Inflammatory macrophage (primary cell): ENCODE results near the gene CEACAM4.
"Not testable (repeated sequence)": the region's sequence is repeated elsewhere in the genome, so short reads cannot be mapped to it uniquely, and the experiment has no call there.

Experiments
- DNase-seq, 2 donors: peaks; one replicate each; pipeline ENCODE4 v3.0.0-alpha.2; 2020 to 2022
- total RNA-seq, 18 experiments: gene quantifications; one replicate each; lab custom pipeline; 2026; ENCODE audit warnings: mixed read lengths in 6 of 18, inconsistent platforms in 2 of 18; lab: John Stamatoyannopoulos, UW

The CEACAM4 gene
- 0.11 to 5.6 (median 0.37) reads per million in 18 experiments for total RNA-seq

GRCh38 chr19:41626877-41627276, at the start of gene CEACAM4:
CEACAM4 (minus strand) TSS chr19:41627074; CDS start chr19:41626963, 111 bp downstream.
- DNase-seq: peak; percentile 68 to 81

DNA sequence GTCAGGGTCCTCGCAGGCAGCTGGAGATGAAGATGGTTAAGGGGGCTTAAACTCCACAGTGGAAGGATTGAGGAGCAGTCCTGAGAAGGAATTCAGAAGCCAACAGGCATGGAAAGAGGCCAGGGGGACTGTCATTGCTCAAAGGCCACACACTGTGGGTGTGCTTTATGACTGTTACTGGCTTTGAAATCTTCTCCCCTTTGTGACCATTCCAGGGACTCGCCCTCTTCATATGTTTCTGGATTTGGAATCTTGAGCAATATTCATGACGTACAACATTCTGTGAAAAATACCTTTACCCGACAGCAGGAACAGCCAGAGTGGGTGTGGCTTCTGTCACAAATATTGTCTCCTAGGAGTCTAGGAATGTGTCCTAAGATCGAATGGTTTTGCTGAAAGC, 44.6 kb upstream of the CEACAM4 start:
- no peak for DNase-seq

DNA sequence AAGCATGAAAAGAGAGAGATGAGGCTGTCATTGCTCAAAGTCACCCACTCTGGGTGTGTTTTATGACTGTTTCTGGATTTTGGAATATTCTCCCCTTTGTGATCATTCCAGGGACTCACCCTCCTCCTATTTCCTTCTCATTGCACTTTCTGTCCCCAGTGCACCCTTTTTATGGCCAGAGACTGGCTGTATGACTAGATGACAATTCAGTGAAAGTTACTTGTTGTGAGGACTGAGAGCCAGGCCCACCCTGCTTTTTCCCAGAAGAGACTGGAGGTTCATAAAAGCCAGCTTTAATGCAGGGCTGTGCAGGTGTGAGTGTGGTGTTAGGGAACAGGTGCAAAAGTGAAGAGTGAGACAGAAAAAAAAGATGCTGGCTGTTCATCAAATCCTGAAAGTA, 43.9 kb upstream of the CEACAM4 start:
- no peak for DNase-seq

GRCh38 chr19:41668315-41668714, 41.4 kb upstream of the CEACAM4 start:
- DNase-seq: no peak

- no peak for DNase-seq
These were observed 39.2 kb upstream of the CEACAM4 start for GRCh38 chr19:41666075-41666474.

GRCh38 chr19:41657157-41657556, 30.3 kb upstream of the CEACAM4 start:
- no peak for DNase-seq

DNA sequence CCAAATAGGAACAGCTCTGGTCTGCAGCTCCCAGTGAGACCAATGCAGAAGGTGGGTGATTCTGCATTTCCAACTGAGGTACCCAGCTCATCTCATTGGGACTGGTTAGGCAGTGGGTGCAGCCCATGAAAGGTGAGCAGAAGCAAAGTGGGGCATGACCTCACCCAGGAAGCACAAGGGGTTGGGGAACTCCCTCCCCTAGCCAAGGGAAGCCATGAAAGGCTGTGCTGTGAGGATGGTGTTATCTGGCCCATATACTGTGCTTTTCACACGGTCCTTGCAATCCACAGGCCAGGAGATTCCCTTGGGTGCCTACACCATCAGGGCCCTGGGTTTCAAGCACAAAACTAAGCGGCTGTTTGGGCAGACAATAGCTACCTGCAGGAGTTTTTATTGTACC, 29.9 kb upstream of the CEACAM4 start:
- DNase-seq: not testable (repeated sequence)

DNA sequence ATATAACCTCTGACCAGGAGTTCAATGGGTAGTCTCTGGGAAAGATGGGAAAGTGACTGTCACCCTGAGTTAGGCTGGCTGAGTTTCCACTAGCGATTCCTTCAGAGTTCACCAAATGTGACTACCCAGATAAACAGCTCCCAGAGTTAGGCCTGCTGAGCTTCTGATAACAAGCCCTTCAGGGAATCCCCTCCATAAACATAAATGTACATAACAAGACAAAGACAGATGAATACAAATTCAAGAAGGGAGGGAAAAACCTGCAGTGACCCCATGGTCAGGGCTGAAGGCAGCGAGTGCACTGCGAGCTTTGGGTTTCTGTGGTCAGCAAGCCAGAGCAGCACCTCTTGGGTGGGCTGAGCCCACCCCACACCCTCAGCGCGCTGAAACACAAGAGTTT, 25.4 kb upstream of the CEACAM4 start:
- no peak for DNase-seq

- no peak for DNase-seq
These were observed 23.0 kb upstream of the CEACAM4 start for GRCh38 chr19:41649827-41650226.

- peak; percentile 61 to 66 for DNase-seq
These were observed 19.8 kb upstream of the CEACAM4 start for GRCh38 chr19:41646589-41647204.

GRCh38 chr19:41641879-41642485, 15.1 kb upstream of the CEACAM4 start:
- DNase-seq: peak; percentile 76 to 78

DNA sequence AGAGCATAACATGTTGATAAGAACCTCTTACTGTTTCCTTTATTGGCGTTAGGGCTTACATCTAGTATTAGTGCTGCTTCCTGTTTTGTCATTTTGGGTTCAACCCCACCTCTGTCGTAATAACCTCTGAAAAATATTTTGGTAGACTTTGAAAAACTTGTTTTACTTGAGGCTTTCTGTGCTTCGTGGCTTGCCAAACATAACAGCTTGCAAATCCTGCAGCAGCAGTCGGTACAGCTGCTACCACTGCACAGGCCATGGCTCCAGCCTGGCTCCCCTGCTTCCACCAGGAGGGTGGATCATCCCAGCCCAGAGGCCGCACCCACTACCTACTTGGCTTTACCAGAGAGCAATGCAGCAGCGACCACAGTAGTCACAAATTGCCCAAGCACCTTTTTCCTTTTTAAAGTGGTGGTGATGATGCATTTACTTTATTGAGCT, 11.8 kb upstream of the CEACAM4 start:
- peak in 1 of 2 donors; percentile 49 for DNase-seq

GRCh38 chr19:41637484-41637883, 10.6 kb upstream of the CEACAM4 start:
- peak; percentile 52 to 65 for DNase-seq

- DNase-seq: no peak
These were observed 1.2 kb upstream of the CEACAM4 start for GRCh38 chr19:41627966-41628675.

GRCh38 chr19:41626278-41626677, 596 bp downstream of the CEACAM4 start:
- no peak for DNase-seq

GRCh38 chr19:41624937-41625336, 1.9 kb downstream of the CEACAM4 start:
- no peak for DNase-seq

DNA sequence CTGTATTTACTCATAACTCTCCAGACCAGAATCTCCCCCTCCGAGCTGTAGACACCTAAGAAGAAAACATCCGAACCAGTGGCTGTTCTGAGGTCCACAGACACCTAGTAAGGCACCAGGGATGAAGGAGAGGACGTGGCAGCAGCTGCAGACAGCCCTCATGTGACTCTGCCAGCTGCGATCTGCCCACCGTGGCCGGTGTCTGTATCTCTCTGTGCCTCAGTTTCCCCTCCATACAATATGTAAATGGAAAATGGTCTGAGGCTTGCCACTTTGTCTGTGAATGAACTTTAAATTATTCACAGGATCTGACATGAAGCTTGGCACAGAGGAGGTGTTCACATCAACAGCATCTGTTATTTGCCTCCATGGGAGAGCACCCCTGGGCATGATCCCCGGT, 2.4 kb downstream of the CEACAM4 start:
- DNase-seq: no peak

DNA sequence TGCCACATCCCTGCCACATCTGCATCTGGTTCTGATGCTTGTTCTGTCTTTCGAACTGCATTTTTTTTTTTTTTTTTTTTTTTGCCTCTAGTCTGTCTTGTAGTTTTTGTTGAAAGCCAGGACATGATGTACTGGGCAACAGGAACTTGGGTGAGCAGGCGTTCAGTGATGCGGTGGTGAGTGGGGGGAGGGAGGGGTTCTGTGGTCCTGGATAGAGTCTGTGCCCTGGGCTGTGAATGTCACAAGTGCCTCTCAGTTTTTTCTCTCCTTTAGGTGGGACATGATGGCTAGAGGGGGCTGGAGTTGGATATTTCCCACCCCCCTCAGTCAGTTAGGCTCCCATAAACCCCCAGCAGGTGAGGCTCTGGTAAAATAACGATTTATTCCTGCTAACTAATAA, 3.5 kb downstream of the CEACAM4 start:
- DNase-seq: no peak

DNA sequence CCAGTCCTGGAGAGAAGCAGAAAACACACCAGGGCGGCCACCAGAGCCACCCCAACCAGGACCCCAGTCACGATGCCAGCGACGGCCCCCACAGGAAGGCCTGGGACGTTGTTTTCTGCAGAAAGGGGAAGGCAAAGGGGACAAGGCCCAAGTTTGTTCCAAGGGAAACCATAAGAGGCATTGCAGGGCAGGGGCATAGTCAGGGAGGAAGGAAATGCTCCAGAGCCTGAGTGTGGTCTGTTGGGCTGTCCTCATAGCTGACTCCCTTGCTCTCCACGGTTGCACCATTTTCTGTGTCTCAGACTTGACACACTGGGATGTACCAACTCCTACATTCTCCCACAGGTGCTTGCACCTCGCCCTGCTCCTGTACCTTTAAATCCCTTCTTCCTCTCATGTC, 5.2 kb downstream of the CEACAM4 start:
- DNase-seq: peak; percentile 76 to 79

GRCh38 chr19:41621226-41621625, 5.6 kb downstream of the CEACAM4 start:
- DNase-seq: no peak

DNA sequence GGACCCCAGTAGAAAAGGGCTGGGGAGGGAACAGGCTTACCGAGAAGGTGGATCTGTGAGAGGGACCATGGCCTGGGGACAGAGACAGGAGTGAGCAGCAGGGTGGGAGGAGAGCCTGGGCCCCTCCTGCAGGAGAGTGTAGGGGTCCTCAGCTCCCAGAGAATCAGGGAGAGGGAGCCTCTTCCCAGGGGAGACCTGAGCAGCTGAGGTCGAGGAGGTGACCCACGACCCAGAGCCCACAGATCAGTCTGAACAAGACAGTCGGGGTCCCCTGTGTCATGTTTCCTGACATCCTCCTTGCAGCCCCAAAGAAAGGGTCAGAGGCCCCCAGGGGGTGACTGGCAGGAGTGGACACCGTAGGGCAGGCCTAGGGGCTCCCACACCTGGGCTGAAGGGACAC, 6.7 kb downstream of the CEACAM4 start:
- no peak for DNase-seq

DNA sequence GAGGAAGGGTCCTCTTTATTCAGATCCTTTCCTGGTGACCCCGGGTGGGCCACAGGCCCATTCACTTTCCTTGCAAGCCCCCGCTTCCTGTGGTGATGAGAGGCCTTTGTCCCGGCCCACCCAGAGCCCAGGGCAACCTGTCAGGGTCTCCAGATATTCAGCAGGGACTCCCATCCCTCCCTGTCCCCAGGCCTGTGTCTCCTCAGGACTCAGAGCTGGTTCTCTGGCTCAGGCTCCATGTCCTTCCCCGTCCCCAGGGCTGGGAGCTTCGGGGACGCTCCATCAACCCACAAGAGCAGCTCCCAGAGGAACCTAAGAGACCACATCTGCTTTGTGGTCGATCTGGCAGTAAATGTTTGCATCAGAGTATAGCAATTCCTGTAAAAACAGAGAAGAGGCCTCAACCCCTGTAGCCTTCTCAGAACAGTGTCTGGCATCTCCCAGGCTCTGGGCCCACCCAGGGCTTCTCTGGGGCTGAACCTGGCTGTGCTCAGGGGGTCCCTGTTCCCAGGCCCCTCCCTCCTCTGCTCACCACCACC, 7.8 kb downstream of the CEACAM4 start:
- peak; percentile 68 to 77 for DNase-seq

- no peak for DNase-seq
These were observed 8.7 kb downstream of the CEACAM4 start for GRCh38 chr19:41617941-41618730.
